A549 (cell line): Measurements from ENCODE around the gene ZBTB49. TPM values are rescaled to one million over a fixed set of nuclear protein-coding genes. Genes with fewer than 3 reads are reported as not detected.
A peak's percentile ranks its signal among the peaks of the same experiment; 100 is the strongest.
"Not testable (repeated sequence)": the region's sequence is repeated elsewhere in the genome, so short reads cannot be mapped to it uniquely, and the experiment has no call there.

Source experiments
- ATAC-seq, 2 experiments: fragments of 200-7000 bp in 1 of 2; fragments of >200 bp in 1 of 2; cut with Nextera tagmentation in 1 of 2; cut with Tn5 transposase in 1 of 2; 3 replicates each; pipeline versions ENCODE4 v1.8.0 to v1.9.1; 2018 to 2020; ENCODE audit warnings: mild to moderate bottlenecking in 1 of 2, moderate library complexity in 1 of 2
- CTCF ChIA-PET: fragments of 300-600 bp; sonication (Branson Sonifier 250); formaldehyde crosslinking; extraction: SDS; loops from one replicate; lab custom pipeline; 2021; ENCODE audit warnings: antibody characterized with exemption, inconsistent platforms; lab: Yijun Ruan, JAX
- POLR2A ChIA-PET: fragments of 350-600 bp; formaldehyde crosslinking; extraction: SDS; loops from one replicate; lab custom pipeline; 2021; ENCODE audit warnings: antibody characterized with exemption, inconsistent platforms; lab: Yijun Ruan, JAX
- DNase-seq, 2 experiments: peaks; one replicate each; pipeline versions ENCODE4 v3.0.0 to v3.0.0-alpha.2; 2011 to 2016; ENCODE audit warnings: low read depth in 1 of 2, low spot score in 1 of 2
- FAIRE-seq: peaks from 2 replicates; lab custom pipeline; 2011; peaks lifted over from hg19 to GRCh38; lab: Jason Lieb, UNC
- H3K27ac ChIP-seq, 2 experiments: fragments of >200 bp; sonication (Bioruptor Twin); formaldehyde crosslinking; 3 replicates each; pipeline ENCODE4 v1.5.1; 2016 to 2017
- H3K4me1 ChIP-seq: fragments of >200 bp; sonication (Bioruptor Twin); formaldehyde crosslinking; 3 replicates; pipeline ENCODE4 v1.6.1; 2016
- H3K4me2 ChIP-seq: fragments of >200 bp; sonication (Bioruptor Twin); formaldehyde crosslinking; 3 replicates; pipeline ENCODE4 v1.6.1; 2016
- H3K4me3 ChIP-seq: fragments of >200 bp; sonication (Bioruptor Twin); formaldehyde crosslinking; 3 replicates; pipeline ENCODE4 v1.5.1; 2016
- H3K9me3 ChIP-seq: fragments of >200 bp; sonication (Bioruptor Twin); formaldehyde crosslinking; 3 replicates; pipeline ENCODE4 v1.6.1; 2016
- BHLHE40 ChIP-seq: IDR thresholded peaks from 2 replicates; pipeline ENCODE4 v1.6.1; 2012; ENCODE audit warnings: low read depth, low read length, inconsistent platforms
- FOSL2 ChIP-seq, 2 experiments: fragments of 450-650 bp in 1 of 2; fragments of >200 bp in 1 of 2; sonication (Bioruptor Twin) in 1 of 2; formaldehyde crosslinking; IDR thresholded peaks; 2 replicates each; pipeline versions ENCODE4 v1.5.0 to v1.6.1; 2016 to 2020; ENCODE audit warnings: mild to moderate bottlenecking in 1 of 2, moderate library complexity in 1 of 2
- GATA3 ChIP-seq: IDR thresholded peaks from 2 replicates; pipeline ENCODE4 v1.6.1; 2012; ENCODE audit warnings: borderline replicate concordance
- HOXA7 ChIP-seq: fragments of 250-450 bp; sonication (Bioruptor Pico); IDR thresholded peaks from 2 replicates; pipeline ENCODE4 v1.5.0; 2020; ENCODE audit warnings: mild to moderate bottlenecking, moderate library complexity
- MAFK ChIP-seq: fragments of 450-650 bp; IDR thresholded peaks from 2 replicates; pipeline ENCODE4 v1.6.1; 2014; ENCODE audit not compliant: partially characterized antibody
- NR3C1 ChIP-seq: fragments of >200 bp; sonication (Bioruptor Twin); formaldehyde crosslinking; IDR thresholded peaks from 3 replicates; pipeline ENCODE4 v1.6.1; 2017
- RNF2 ChIP-seq: fragments of 200-600 bp; sonication (generic); IDR thresholded peaks from 2 replicates; pipeline ENCODE4 v1.6.1; 2016; ENCODE audit warnings: low read depth, mild to moderate bottlenecking, antibody characterized with exemption, moderate library complexity, borderline replicate concordance
- TP53 ChIP-seq: fragments of 250-450 bp; sonication (Bioruptor Pico); IDR thresholded peaks from 2 replicates; pipeline ENCODE4 v1.5.0; 2021; ENCODE audit warnings: mild to moderate bottlenecking, moderate library complexity
- WGBS: methylation state at CpG from one replicate; pipeline ENCODE4 v1.1.6; 2017; ENCODE audit errors: missing lambda C conversion rate; 5-methylcytosine and 5-hydroxymethylcytosine counted together
- polyA plus RNA-seq, 4 experiments: library from polyadenylated mRNA; depleted of rRNA in 3 of 4; stranded (reverse); fragments of >200 nt; fragmentation: RNase III in 1 of 4; extraction: RNeasy Plus Mini Kit Qiagen cat#74134 plus additional on column Dnase treatment in 1 of 4; gene quantifications; 2 replicates in 3 of 4; 3 replicates in 1 of 4; pipeline ENCODE4 v1.2.3, GENCODE V29; 2011 to 2017
- TF ChIP-seq, protein P1 (sequence below): IDR thresholded peaks from 2 replicates; pipeline ENCODE4 v1.6.1; 2012
- TF ChIP-seq, protein P2 (sequence below): IDR thresholded peaks from 2 replicates; pipeline ENCODE4 v1.6.1; 2012; ENCODE audit warnings: low read depth, borderline replicate concordance
- TF ChIP-seq, protein P3 (sequence below): fragments of 200-600 bp; sonication (generic); IDR thresholded peaks from 2 replicates; pipeline ENCODE4 v1.6.1; 2016; ENCODE audit warnings: antibody characterized with exemption, mild to moderate bottlenecking, moderate library complexity
- TF ChIP-seq, protein P4 (sequence below): fragments of >200 bp; sonication (Bioruptor Twin); formaldehyde crosslinking; IDR thresholded peaks from 3 replicates; pipeline ENCODE4 v1.5.1; 2016
- TF ChIP-seq, protein P5 (sequence below): fragments of 250-450 bp; sonication (Bioruptor Pico); IDR thresholded peaks from 2 replicates; pipeline ENCODE4 v1.5.0; 2020; ENCODE audit warnings: low read depth, mild to moderate bottlenecking, moderate library complexity

The ZBTB49 gene
- polyA plus RNA-seq, 2 of the 4 experiments (the other 2 are of a cell fraction) = 1.9 to 3.1 TPM

DNA sequence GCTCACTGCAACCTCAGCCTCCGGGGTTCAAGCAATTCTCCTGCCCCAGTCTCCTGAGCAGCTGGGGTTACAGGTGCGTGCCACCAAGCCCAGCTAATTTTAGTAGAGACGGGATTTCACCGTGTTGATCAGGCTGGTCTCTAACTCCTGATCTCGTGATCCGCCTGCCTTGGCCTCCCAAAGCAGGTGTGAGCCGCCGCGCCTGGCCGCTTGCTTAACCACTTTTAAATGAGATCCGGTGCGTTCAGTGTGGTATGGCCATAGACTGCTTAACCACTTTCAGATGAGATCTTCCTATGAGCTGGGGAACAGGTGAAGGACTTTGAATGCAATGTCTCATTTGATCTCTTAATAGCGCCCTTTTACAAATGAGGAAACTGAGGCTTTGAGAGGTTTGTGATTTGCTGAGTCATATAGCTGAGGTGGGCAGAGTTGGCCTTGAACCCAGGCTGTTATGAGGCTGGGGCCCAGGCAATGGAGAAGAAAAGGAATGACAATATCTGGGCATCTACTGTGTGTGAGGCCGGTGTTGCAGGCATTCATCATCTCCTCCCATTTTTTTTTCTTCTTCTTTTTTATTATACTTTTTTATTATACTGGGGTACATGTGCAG lies 55.0 kb downstream of the ZBTB49 start:
- CTCF ChIA-PET = interaction anchor here (1.0 to 1.4 kb wide), 3 partner anchors 8 to 18 kb away, joined by 3 to 5 read pairs (median 3); no protein-coding TSS in a partner anchor
- WGBS = 83% methylated on average over 13 of the region's 14 CpGs

DNA sequence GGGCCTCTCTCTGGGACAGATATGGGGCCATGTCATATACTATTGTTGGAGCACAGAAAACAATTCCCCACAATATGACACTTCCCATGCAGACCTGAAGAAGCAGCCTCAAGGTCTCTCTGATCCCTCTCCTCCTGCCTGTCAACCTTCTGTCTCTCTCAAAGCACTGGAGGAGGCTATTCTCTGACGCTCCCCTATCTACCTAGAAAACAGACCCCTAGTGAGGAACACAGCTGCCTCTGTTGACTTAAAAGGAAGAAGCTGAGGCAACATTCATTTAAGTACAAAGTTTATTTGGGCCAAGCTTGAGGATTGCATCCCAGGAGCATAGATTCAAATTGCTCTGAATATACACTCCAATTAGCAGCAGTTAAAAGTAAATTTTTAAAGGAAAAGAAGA lies 57.5 kb downstream of the ZBTB49 start:
- no peak for ATAC-seq
- H3K4me2 ChIP-seq = no peak overlapping the region
- no peak for DNase-seq
- ChIA-PET POLR2A (no interaction called here), CTCF (interaction anchor here (1.0 kb wide), 1 partner anchor 13 kb away, joined by 4 read pairs; no protein-coding TSS in a partner anchor)
- no peaks in the 10 kb centered on the region for H3K9me3 ChIP-seq
- TF ChIP-seq NR3C1 (no peak), TP53 (no peak), FOSL2 (IDR thresholded peaks at IDR 0.05) (no peak), FOSL2 (CRISPR knock-in tag; IDR thresholded peaks at IDR 0.05) (no peak), BHLHE40 (no peak), GATA3 (no peak)
- WGBS = 53% methylated on average over 1 of the region's 1 CpG
- H3K4me3 ChIP-seq = no peak overlapping the region
- no peak for FAIRE-seq
- H3K27ac ChIP-seq = no peak overlapping the region
- no peaks in the 10 kb centered on the region for H3K4me1 ChIP-seq

More for the DNA sequence above, 55.0 kb downstream of the ZBTB49 start:
- Histone ChIP-seq H3K9me3 (no peaks in the 10 kb centered on the region), H3K4me1 (no peaks in the 10 kb centered on the region), H3K27ac (no peak overlapping the region), H3K4me2 (no peak overlapping the region), H3K4me3 (no peak overlapping the region)
- ATAC-seq = no peak
- FAIRE-seq = no peak
- POLR2A ChIA-PET = no interaction called here
- TF ChIP-seq, protein P1, sequence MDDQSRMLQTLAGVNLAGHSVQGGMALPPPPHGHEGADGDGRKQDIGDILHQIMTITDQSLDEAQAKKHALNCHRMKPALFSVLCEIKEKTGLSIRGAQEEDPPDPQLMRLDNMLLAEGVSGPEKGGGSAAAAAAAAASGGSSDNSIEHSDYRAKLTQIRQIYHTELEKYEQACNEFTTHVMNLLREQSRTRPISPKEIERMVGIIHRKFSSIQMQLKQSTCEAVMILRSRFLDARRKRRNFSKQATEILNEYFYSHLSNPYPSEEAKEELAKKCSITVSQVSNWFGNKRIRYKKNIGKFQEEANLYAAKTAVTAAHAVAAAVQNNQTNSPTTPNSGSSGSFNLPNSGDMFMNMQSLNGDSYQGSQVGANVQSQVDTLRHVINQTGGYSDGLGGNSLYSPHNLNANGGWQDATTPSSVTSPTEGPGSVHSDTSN = no peak
- TF ChIP-seq, protein P2, sequence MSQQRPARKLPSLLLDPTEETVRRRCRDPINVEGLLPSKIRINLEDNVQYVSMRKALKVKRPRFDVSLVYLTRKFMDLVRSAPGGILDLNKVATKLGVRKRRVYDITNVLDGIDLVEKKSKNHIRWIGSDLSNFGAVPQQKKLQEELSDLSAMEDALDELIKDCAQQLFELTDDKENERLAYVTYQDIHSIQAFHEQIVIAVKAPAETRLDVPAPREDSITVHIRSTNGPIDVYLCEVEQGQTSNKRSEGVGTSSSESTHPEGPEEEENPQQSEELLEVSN = no peak
- TF ChIP-seq HOXA7 (CRISPR knock-in tag) (no peak), RNF2 (no peak)
- TF ChIP-seq, protein P3, sequence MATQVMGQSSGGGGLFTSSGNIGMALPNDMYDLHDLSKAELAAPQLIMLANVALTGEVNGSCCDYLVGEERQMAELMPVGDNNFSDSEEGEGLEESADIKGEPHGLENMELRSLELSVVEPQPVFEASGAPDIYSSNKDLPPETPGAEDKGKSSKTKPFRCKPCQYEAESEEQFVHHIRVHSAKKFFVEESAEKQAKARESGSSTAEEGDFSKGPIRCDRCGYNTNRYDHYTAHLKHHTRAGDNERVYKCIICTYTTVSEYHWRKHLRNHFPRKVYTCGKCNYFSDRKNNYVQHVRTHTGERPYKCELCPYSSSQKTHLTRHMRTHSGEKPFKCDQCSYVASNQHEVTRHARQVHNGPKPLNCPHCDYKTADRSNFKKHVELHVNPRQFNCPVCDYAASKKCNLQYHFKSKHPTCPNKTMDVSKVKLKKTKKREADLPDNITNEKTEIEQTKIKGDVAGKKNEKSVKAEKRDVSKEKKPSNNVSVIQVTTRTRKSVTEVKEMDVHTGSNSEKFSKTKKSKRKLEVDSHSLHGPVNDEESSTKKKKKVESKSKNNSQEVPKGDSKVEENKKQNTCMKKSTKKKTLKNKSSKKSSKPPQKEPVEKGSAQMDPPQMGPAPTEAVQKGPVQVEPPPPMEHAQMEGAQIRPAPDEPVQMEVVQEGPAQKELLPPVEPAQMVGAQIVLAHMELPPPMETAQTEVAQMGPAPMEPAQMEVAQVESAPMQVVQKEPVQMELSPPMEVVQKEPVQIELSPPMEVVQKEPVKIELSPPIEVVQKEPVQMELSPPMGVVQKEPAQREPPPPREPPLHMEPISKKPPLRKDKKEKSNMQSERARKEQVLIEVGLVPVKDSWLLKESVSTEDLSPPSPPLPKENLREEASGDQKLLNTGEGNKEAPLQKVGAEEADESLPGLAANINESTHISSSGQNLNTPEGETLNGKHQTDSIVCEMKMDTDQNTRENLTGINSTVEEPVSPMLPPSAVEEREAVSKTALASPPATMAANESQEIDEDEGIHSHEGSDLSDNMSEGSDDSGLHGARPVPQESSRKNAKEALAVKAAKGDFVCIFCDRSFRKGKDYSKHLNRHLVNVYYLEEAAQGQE = no peak
- TF ChIP-seq, protein P4, sequence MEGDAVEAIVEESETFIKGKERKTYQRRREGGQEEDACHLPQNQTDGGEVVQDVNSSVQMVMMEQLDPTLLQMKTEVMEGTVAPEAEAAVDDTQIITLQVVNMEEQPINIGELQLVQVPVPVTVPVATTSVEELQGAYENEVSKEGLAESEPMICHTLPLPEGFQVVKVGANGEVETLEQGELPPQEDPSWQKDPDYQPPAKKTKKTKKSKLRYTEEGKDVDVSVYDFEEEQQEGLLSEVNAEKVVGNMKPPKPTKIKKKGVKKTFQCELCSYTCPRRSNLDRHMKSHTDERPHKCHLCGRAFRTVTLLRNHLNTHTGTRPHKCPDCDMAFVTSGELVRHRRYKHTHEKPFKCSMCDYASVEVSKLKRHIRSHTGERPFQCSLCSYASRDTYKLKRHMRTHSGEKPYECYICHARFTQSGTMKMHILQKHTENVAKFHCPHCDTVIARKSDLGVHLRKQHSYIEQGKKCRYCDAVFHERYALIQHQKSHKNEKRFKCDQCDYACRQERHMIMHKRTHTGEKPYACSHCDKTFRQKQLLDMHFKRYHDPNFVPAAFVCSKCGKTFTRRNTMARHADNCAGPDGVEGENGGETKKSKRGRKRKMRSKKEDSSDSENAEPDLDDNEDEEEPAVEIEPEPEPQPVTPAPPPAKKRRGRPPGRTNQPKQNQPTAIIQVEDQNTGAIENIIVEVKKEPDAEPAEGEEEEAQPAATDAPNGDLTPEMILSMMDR = no peak
- TF ChIP-seq, protein P5, sequence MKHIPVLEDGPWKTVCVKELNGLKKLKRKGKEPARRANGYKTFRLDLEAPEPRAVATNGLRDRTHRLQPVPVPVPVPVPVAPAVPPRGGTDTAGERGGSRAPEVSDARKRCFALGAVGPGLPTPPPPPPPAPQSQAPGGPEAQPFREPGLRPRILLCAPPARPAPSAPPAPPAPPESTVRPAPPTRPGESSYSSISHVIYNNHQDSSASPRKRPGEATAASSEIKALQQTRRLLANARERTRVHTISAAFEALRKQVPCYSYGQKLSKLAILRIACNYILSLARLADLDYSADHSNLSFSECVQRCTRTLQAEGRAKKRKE (CRISPR knock-in tag) = no peak
- no peak for DNase-seq

DNA sequence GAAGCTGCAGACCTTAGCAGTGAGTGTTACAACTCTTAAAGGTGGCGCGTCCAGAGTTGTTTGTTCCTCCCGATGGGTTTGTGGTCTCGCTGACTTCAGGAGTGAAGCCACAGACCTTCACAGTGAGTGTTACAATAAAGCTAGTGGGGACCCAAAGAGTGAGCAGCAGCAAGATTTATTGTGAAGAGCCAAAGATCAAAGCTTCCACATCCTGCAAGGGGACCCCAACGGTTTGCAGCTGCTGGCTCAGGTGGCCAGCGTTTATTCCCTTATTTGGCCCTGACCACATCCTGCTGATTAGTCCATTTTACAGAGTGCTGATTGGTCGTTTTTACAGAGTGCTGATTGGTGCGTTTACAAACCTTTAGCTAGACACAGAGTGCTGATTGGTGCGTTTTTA lies 58.5 kb downstream of the ZBTB49 start:
- 62% methylated on average over 7 of the region's 9 CpGs for WGBS
- CTCF ChIA-PET, H3K4me1 ChIP-seq, POLR2A ChIA-PET, H3K9me3 ChIP-seq, ATAC-seq, DNase-seq, H3K27ac ChIP-seq, H3K4me2 ChIP-seq, FAIRE-seq, H3K4me3 ChIP-seq: not testable (repeated sequence)
- peak; percentile 18 for TF ChIP-seq MAFK
